Ishikawa (cell line): ENCODE measurements around the gene YAP1.

ENCODE experiments used
- CEBPB ChIP-seq: IDR thresholded peaks from 2 replicates; pipeline ENCODE4 v1.6.1; 2012
- CREB1 ChIP-seq: IDR thresholded peaks from 2 replicates; pipeline ENCODE4 v1.6.1; 2012; ENCODE audit warnings: low read depth
- EGR1 ChIP-seq: IDR thresholded peaks from 2 replicates; pipeline ENCODE4 v1.6.1; 2012
- EP300 ChIP-seq: IDR thresholded peaks from 2 replicates; pipeline ENCODE4 v1.6.1; 2012; ENCODE audit warnings: borderline replicate concordance
- FOXM1 ChIP-seq: IDR thresholded peaks from 2 replicates; pipeline ENCODE4 v1.6.1; 2012; ENCODE audit warnings: low read depth, borderline replicate concordance
- MAX ChIP-seq: IDR thresholded peaks from 2 replicates; pipeline ENCODE4 v1.6.1; 2012
- NFIC ChIP-seq: IDR thresholded peaks from 2 replicates; pipeline ENCODE4 v1.6.1; 2012
- RAD21 ChIP-seq: IDR thresholded peaks from 2 replicates; pipeline ENCODE4 v1.6.1; 2012; ENCODE audit warnings: low read depth
- TAF1 ChIP-seq: IDR thresholded peaks from 2 replicates; pipeline ENCODE4 v1.6.1; 2012; ENCODE audit warnings: low read depth, mild to moderate bottlenecking
- TCF12 ChIP-seq: IDR thresholded peaks from 2 replicates; pipeline ENCODE4 v1.6.1; 2012; ENCODE audit warnings: low read depth
- TEAD4 ChIP-seq: IDR thresholded peaks from 2 replicates; pipeline ENCODE4 v1.6.1; 2012
- USF1 ChIP-seq: IDR thresholded peaks from 2 replicates; pipeline ENCODE4 v1.6.1; 2012
- YY1 ChIP-seq: IDR thresholded peaks from 2 replicates; pipeline ENCODE4 v1.6.1; 2012; ENCODE audit warnings: low read depth
- ZBTB7A ChIP-seq: IDR thresholded peaks from 2 replicates; pipeline ENCODE4 v1.6.1; 2012; ENCODE audit warnings: low read depth
- TF ChIP-seq, protein P1 (sequence below): IDR thresholded peaks from 2 replicates; pipeline ENCODE4 v1.6.1; 2012; ENCODE audit warnings: low read depth, mild to moderate bottlenecking

YAP1 gene

DNA sequence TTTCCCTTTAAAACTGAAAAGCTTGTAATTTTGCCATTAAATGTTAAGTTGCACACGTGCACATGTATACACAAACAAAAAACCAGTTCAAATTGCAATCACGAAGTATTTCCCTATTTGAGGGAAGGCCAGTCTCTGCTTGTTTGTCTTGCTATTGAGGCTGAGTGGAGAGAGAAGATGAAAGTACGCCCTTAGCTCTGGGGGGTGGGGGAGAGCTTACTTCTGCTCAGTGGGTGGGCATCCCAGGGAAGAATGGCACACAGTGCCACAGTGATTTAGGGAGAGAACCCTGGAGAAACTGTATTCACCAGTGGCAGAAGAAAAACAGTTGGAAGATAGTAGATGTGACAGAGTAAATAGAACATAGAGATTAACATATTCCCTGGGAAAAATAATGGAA is 8.7 kb downstream of the YAP1 start:
- TF ChIP-seq MAX (no peak), USF1 (no peak), EGR1 (no peak), RAD21 (no peak), FOXM1 (no peak), TCF12 (no peak), ZBTB7A (no peak), TAF1 (no peak)
- TF ChIP-seq, protein P1, sequence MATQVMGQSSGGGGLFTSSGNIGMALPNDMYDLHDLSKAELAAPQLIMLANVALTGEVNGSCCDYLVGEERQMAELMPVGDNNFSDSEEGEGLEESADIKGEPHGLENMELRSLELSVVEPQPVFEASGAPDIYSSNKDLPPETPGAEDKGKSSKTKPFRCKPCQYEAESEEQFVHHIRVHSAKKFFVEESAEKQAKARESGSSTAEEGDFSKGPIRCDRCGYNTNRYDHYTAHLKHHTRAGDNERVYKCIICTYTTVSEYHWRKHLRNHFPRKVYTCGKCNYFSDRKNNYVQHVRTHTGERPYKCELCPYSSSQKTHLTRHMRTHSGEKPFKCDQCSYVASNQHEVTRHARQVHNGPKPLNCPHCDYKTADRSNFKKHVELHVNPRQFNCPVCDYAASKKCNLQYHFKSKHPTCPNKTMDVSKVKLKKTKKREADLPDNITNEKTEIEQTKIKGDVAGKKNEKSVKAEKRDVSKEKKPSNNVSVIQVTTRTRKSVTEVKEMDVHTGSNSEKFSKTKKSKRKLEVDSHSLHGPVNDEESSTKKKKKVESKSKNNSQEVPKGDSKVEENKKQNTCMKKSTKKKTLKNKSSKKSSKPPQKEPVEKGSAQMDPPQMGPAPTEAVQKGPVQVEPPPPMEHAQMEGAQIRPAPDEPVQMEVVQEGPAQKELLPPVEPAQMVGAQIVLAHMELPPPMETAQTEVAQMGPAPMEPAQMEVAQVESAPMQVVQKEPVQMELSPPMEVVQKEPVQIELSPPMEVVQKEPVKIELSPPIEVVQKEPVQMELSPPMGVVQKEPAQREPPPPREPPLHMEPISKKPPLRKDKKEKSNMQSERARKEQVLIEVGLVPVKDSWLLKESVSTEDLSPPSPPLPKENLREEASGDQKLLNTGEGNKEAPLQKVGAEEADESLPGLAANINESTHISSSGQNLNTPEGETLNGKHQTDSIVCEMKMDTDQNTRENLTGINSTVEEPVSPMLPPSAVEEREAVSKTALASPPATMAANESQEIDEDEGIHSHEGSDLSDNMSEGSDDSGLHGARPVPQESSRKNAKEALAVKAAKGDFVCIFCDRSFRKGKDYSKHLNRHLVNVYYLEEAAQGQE = no peak

GRCh38 chr11:102119997-102120396 is 9.8 kb downstream of the YAP1 start:
- no peak for TF ChIP-seq TCF12
- no peak for TF ChIP-seq USF1
- TF ChIP-seq TEAD4 = no peak
- TF ChIP-seq CEBPB = no peak
- no peak for TF ChIP-seq RAD21
- no peak for TF ChIP-seq NFIC
- TF ChIP-seq EP300 = no peak
- TF ChIP-seq YY1 = no peak

- no peak for TF ChIP-seq EP300
- TF ChIP-seq FOXM1 = no peak
- no peak for TF ChIP-seq TCF12
- TF ChIP-seq, protein P1 = no peak
- 0 out of 2 replicates have a peak, but pooled peaks have one; percentile 7 for TF ChIP-seq RAD21
Measured at GRCh38 chr11:102120437-102120973, 10.3 kb downstream of the YAP1 start.

DNA sequence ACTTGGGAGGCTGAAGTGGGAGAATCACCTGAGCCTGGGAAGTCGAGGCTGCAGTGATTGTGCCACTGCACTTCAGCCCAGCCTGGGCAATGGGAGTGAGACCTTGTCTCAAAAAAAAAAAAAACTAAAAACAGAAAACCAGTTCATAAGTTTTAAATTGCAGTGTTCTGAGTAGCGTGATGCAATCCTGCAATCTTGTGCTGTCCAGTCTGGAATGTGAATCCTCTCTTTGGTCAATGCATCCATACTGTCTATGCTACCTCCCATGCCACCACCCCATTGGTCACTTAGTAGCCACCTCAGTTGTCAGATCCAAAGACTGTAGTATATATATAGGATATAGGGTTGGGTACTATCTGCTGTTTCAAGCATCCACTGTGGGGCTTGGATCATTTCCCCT is 11.1 kb downstream of the YAP1 start:
- TF ChIP-seq CEBPB = 0 out of 2 replicates have a peak, but pooled peaks have one; percentile 13
- TF ChIP-seq TEAD4 = no peak
- no peak for TF ChIP-seq CREB1

DNA sequence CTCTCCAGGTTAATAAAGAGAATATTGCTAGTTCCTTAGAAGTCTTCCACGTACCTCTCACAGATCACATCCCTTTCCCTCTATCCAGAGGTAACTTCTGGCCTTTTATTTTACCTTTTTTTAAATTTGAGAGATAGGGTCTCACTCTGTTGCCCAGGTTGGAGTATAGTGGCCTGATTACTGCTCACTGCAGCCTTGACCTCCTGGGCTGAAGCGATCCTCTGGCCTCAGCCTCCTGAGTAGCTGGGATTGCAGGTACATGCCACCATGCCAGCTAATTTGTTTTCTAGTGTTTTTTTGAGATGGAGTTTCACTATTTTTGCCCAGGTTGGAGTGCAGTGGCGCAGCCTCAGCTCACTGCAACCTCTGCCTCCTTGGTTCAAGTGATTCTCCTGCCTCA is 24.4 kb downstream of the YAP1 start:
- TF ChIP-seq YY1 = no peak
- no peak for TF ChIP-seq RAD21
- TF ChIP-seq CEBPB = no peak
- TF ChIP-seq USF1 = no peak
- TF ChIP-seq EGR1 = no peak
- TF ChIP-seq, protein P1 = no peak
